ENCODE data around the gene FOXP2.

FOXP2 gene

GRCh38 chr7:114656466-114656865, 241.9 kb downstream of the FOXP2 start:
- Histone ChIP-seq H3K36me3 (ENCODE audit: insufficient read depth, low read length) (no peaks in the 10 kb centered on the region), H3K9me3 (ENCODE audit: control insufficient read depth, insufficient read depth, low read length) (no peaks in the 10 kb centered on the region), H3K4me1 (ENCODE audit: insufficient read depth, low read length) (peaks cover 23% of the 10 kb centered on the region), H3K9ac (ENCODE audit: low read depth, low read length) (no peak overlapping the region)

- H3K9ac ChIP-seq (ENCODE audit: low read depth, low read length), result no peak overlapping the region
- no peaks in the 10 kb centered on the region for H3K9me3 ChIP-seq (ENCODE audit: control insufficient read depth, insufficient read depth, low read length)
- no peaks in the 10 kb centered on the region for H3K36me3 ChIP-seq (ENCODE audit: insufficient read depth, low read length)
- H3K4me1 ChIP-seq (ENCODE audit: insufficient read depth, low read length), result peaks cover 32% of the 10 kb centered on the region
These were observed 242.7 kb downstream of the FOXP2 start for GRCh38 chr7:114657279-114657678.

- no peak overlapping the region for H3K9ac ChIP-seq (ENCODE audit: low read depth, low read length)
These were observed 243.6 kb downstream of the FOXP2 start for GRCh38 chr7:114658216-114658615.

GRCh38 chr7:114659409-114660125, 245.0 kb downstream of the FOXP2 start:
- H3K36me3 ChIP-seq (ENCODE audit: insufficient read depth, low read length), result no peaks in the 10 kb centered on the region
- no peaks in the 10 kb centered on the region for H3K9me3 ChIP-seq (ENCODE audit: control insufficient read depth, insufficient read depth, low read length)
- H3K9ac ChIP-seq (ENCODE audit: low read depth, low read length), result no peak overlapping the region
- H3K4me1 ChIP-seq (ENCODE audit: insufficient read depth, low read length), result peaks cover 28% of the 10 kb centered on the region

More at GRCh38 chr7:114658216-114658615, 243.6 kb downstream of the FOXP2 start:
- H3K4me1 ChIP-seq (ENCODE audit: insufficient read depth, low read length), result peaks cover 33% of the 10 kb centered on the region
- H3K9me3 ChIP-seq (ENCODE audit: control insufficient read depth, insufficient read depth, low read length), result no peaks in the 10 kb centered on the region
- H3K36me3 ChIP-seq (ENCODE audit: insufficient read depth, low read length), result no peaks in the 10 kb centered on the region

GRCh38 chr7:114660126-114660486, 245.5 kb downstream of the FOXP2 start:
- H3K9me3 ChIP-seq (ENCODE audit: control insufficient read depth, insufficient read depth, low read length), result no peaks in the 10 kb centered on the region
- H3K4me1 ChIP-seq (ENCODE audit: insufficient read depth, low read length), result peaks cover 28% of the 10 kb centered on the region
- no peak overlapping the region for H3K9ac ChIP-seq (ENCODE audit: low read depth, low read length)
- no peaks in the 10 kb centered on the region for H3K36me3 ChIP-seq (ENCODE audit: insufficient read depth, low read length)

- no peaks in the 10 kb centered on the region for H3K36me3 ChIP-seq (ENCODE audit: insufficient read depth, low read length)
- peaks cover 28% of the 10 kb centered on the region for H3K4me1 ChIP-seq (ENCODE audit: insufficient read depth, low read length)
- no peaks in the 10 kb centered on the region for H3K9me3 ChIP-seq (ENCODE audit: control insufficient read depth, insufficient read depth, low read length)
- H3K9ac ChIP-seq (ENCODE audit: low read depth, low read length), result no peak overlapping the region
These were observed 246.1 kb downstream of the FOXP2 start for GRCh38 chr7:114660753-114661152.

- Histone ChIP-seq H3K9me3 (ENCODE audit: control insufficient read depth, insufficient read depth, low read length) (no peaks in the 10 kb centered on the region), H3K9ac (ENCODE audit: low read depth, low read length) (no peak overlapping the region), H3K4me1 (ENCODE audit: insufficient read depth, low read length) (peaks cover 28% of the 10 kb centered on the region), H3K36me3 (ENCODE audit: insufficient read depth, low read length) (no peaks in the 10 kb centered on the region)
These were observed 247.5 kb downstream of the FOXP2 start for GRCh38 chr7:114662002-114662677.

- Histone ChIP-seq H3K4me1 (ENCODE audit: insufficient read depth, low read length) (peaks cover 28% of the 10 kb centered on the region), H3K9ac (ENCODE audit: low read depth, low read length) (no peak overlapping the region), H3K36me3 (ENCODE audit: insufficient read depth, low read length) (no peaks in the 10 kb centered on the region), H3K9me3 (ENCODE audit: control insufficient read depth, insufficient read depth, low read length) (no peaks in the 10 kb centered on the region)
These were observed 248.9 kb downstream of the FOXP2 start for GRCh38 chr7:114663502-114663901.

GRCh38 chr7:114670676-114671075, 256.1 kb downstream of the FOXP2 start:
- Histone ChIP-seq H3K36me3 (ENCODE audit: insufficient read depth, low read length) (no peaks in the 10 kb centered on the region), H3K4me1 (ENCODE audit: insufficient read depth, low read length) (no peaks in the 10 kb centered on the region), H3K9me3 (ENCODE audit: control insufficient read depth, insufficient read depth, low read length) (no peaks in the 10 kb centered on the region), H3K9ac (ENCODE audit: low read depth, low read length) (no peak overlapping the region)

GRCh38 chr7:114671563-114672123, 257.0 kb downstream of the FOXP2 start:
- Histone ChIP-seq H3K9me3 (ENCODE audit: control insufficient read depth, insufficient read depth, low read length) (no peaks in the 10 kb centered on the region), H3K4me1 (ENCODE audit: insufficient read depth, low read length) (no peaks in the 10 kb centered on the region), H3K36me3 (ENCODE audit: insufficient read depth, low read length) (no peaks in the 10 kb centered on the region), H3K9ac (ENCODE audit: low read depth, low read length) (no peak overlapping the region)

GRCh38 chr7:114678116-114678515, 263.5 kb downstream of the FOXP2 start:
- Histone ChIP-seq H3K4me1 (ENCODE audit: insufficient read depth, low read length) (no peaks in the 10 kb centered on the region), H3K9ac (ENCODE audit: low read depth, low read length) (no peak overlapping the region), H3K9me3 (ENCODE audit: control insufficient read depth, insufficient read depth, low read length) (no peaks in the 10 kb centered on the region), H3K36me3 (ENCODE audit: insufficient read depth, low read length) (no peaks in the 10 kb centered on the region)

- Histone ChIP-seq H3K9ac (ENCODE audit: low read depth, low read length) (no peak overlapping the region), H3K36me3 (ENCODE audit: insufficient read depth, low read length) (no peaks in the 10 kb centered on the region), H3K9me3 (ENCODE audit: control insufficient read depth, insufficient read depth, low read length) (no peaks in the 10 kb centered on the region), H3K4me1 (ENCODE audit: insufficient read depth, low read length) (peaks cover 18% of the 10 kb centered on the region)
These were observed 272.6 kb downstream of the FOXP2 start for GRCh38 chr7:114687238-114687637.

GRCh38 chr7:114688443-114689055, 273.9 kb downstream of the FOXP2 start:
- no peaks in the 10 kb centered on the region for H3K9me3 ChIP-seq (ENCODE audit: control insufficient read depth, insufficient read depth, low read length)
- no peak overlapping the region for H3K9ac ChIP-seq (ENCODE audit: low read depth, low read length)
- peaks cover 18% of the 10 kb centered on the region for H3K4me1 ChIP-seq (ENCODE audit: insufficient read depth, low read length)
- no peaks in the 10 kb centered on the region for H3K36me3 ChIP-seq (ENCODE audit: insufficient read depth, low read length)

- Histone ChIP-seq H3K9me3 (ENCODE audit: control insufficient read depth, insufficient read depth, low read length) (no peaks in the 10 kb centered on the region), H3K4me1 (ENCODE audit: insufficient read depth, low read length) (peaks cover 18% of the 10 kb centered on the region), H3K9ac (ENCODE audit: low read depth, low read length) (no peak overlapping the region), H3K36me3 (ENCODE audit: insufficient read depth, low read length) (no peaks in the 10 kb centered on the region)
These were observed 274.8 kb downstream of the FOXP2 start for GRCh38 chr7:114689406-114689805.

GRCh38 chr7:114691605-114692004, 277.0 kb downstream of the FOXP2 start:
- Histone ChIP-seq H3K9me3 (ENCODE audit: control insufficient read depth, insufficient read depth, low read length) (no peaks in the 10 kb centered on the region), H3K36me3 (ENCODE audit: insufficient read depth, low read length) (no peaks in the 10 kb centered on the region), H3K4me1 (ENCODE audit: insufficient read depth, low read length) (peaks cover 18% of the 10 kb centered on the region), H3K9ac (ENCODE audit: low read depth, low read length) (no peak overlapping the region)

All from ES-I3 (cell line).